ENCODE measurements around the gene FBXO40. TPM values are rescaled to one million over a fixed set of nuclear protein-coding genes. Genes with fewer than 3 reads are reported as not detected.

FBXO40 gene
- polyA plus RNA-seq, 1 experiment: not detected

DNA sequence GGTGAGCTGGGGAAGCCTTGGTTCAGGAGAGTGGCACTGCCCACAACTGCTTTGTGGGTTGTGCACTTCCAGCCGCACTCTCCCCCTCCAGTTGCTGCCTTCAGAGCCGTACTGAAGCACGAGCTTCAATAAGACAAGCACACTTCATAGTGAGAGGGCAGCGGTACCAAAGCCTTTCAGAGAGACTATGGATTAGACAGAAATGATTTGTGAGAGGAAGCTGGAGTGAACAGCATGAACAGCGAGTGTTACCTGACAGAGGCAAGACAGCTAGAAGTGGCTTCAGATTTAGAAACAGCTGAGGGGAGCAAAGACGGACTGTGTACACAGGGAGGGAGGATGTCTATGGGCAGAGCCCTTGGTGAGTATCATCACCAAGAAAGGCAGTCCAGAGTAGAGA is 36.4 kb downstream of the FBXO40 start:
- Histone ChIP-seq H3K27me3 (ENCODE audit: control insufficient read depth, insufficient read depth, low read length) (no peaks in the 10 kb centered on the region; the same call in 1 of the 2 replicates), H3K36me3 (ENCODE audit: control insufficient read depth, insufficient read depth, low read length) (no peaks in the 10 kb centered on the region), H3K4me3 (ENCODE audit: low read depth, low read length) (no peak overlapping the region)
- ChIA-PET CTCF (interaction anchor here (0.5 kb wide), 1 partner anchor 1929 kb away, joined by 3 read pairs; no protein-coding TSS in a partner anchor), POLR2A (no interaction called here)
- DNase-seq (ENCODE audit: low read depth): no peak
- TF ChIP-seq, protein P1, sequence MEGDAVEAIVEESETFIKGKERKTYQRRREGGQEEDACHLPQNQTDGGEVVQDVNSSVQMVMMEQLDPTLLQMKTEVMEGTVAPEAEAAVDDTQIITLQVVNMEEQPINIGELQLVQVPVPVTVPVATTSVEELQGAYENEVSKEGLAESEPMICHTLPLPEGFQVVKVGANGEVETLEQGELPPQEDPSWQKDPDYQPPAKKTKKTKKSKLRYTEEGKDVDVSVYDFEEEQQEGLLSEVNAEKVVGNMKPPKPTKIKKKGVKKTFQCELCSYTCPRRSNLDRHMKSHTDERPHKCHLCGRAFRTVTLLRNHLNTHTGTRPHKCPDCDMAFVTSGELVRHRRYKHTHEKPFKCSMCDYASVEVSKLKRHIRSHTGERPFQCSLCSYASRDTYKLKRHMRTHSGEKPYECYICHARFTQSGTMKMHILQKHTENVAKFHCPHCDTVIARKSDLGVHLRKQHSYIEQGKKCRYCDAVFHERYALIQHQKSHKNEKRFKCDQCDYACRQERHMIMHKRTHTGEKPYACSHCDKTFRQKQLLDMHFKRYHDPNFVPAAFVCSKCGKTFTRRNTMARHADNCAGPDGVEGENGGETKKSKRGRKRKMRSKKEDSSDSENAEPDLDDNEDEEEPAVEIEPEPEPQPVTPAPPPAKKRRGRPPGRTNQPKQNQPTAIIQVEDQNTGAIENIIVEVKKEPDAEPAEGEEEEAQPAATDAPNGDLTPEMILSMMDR (IDR thresholded peaks at IDR 0.05; ENCODE audit: insufficient read depth, low read depth, low read length): no peak

- CTCF ChIA-PET: interaction anchor here (1.0 kb wide), 1 partner anchor 9 kb away, joined by 3 read pairs; no protein-coding TSS in a partner anchor
- POLR2A ChIA-PET: no interaction called here
These were observed 37.2 kb downstream of the FBXO40 start for GRCh38 chr3:121630355-121630754.

GRCh38 chr3:121637922-121638321 is 44.7 kb downstream of the FBXO40 start:
- TF ChIP-seq, protein P1 (IDR thresholded peaks at IDR 0.05; ENCODE audit: insufficient read depth, low read depth, low read length): no peak
- POLR2A ChIA-PET: no interaction called here

More at GRCh38 chr3:121630355-121630754, 37.2 kb downstream of the FBXO40 start:
- Histone ChIP-seq H3K27me3 (ENCODE audit: control insufficient read depth, insufficient read depth, low read length) (no peaks in the 10 kb centered on the region; the same call in 1 of the 2 replicates), H3K36me3 (ENCODE audit: control insufficient read depth, insufficient read depth, low read length) (no peaks in the 10 kb centered on the region), H3K4me3 (ENCODE audit: low read depth, low read length) (no peak overlapping the region)
- TF ChIP-seq, protein P1 (IDR thresholded peaks at IDR 0.05; ENCODE audit: insufficient read depth, low read depth, low read length): no peak
- no peak for DNase-seq (ENCODE audit: low read depth)

GRCh38 chr3:121641127-121641526 is 47.9 kb downstream of the FBXO40 start:
- Histone ChIP-seq H3K27me3 (ENCODE audit: control insufficient read depth, insufficient read depth, low read length) (no peaks in the 10 kb centered on the region; the same call in 1 of the 2 replicates), H3K4me3 (ENCODE audit: low read depth, low read length) (no peak overlapping the region), H3K36me3 (ENCODE audit: control insufficient read depth, insufficient read depth, low read length) (no peaks in the 10 kb centered on the region)
- ChIA-PET POLR2A (interaction anchor here (0.7 kb wide), 1 partner anchor 306 kb away, joined by 18 read pairs; no protein-coding TSS in a partner anchor), CTCF (interaction anchor here (1.0 kb wide), 1 partner anchor 94 kb away, joined by 3 read pairs; no protein-coding TSS in a partner anchor)
- TF ChIP-seq, protein P1 (IDR thresholded peaks at IDR 0.05; ENCODE audit: insufficient read depth, low read depth, low read length): no peak
- no peak for DNase-seq (ENCODE audit: low read depth)

More at GRCh38 chr3:121637922-121638321, 44.7 kb downstream of the FBXO40 start:
- CTCF ChIA-PET: no interaction called here
- Histone ChIP-seq H3K4me3 (ENCODE audit: low read depth, low read length) (no peak overlapping the region), H3K27me3 (ENCODE audit: control insufficient read depth, insufficient read depth, low read length) (no peaks in the 10 kb centered on the region; the same call in 1 of the 2 replicates), H3K36me3 (ENCODE audit: control insufficient read depth, insufficient read depth, low read length) (no peaks in the 10 kb centered on the region)
- no peak for DNase-seq (ENCODE audit: low read depth)

DNA sequence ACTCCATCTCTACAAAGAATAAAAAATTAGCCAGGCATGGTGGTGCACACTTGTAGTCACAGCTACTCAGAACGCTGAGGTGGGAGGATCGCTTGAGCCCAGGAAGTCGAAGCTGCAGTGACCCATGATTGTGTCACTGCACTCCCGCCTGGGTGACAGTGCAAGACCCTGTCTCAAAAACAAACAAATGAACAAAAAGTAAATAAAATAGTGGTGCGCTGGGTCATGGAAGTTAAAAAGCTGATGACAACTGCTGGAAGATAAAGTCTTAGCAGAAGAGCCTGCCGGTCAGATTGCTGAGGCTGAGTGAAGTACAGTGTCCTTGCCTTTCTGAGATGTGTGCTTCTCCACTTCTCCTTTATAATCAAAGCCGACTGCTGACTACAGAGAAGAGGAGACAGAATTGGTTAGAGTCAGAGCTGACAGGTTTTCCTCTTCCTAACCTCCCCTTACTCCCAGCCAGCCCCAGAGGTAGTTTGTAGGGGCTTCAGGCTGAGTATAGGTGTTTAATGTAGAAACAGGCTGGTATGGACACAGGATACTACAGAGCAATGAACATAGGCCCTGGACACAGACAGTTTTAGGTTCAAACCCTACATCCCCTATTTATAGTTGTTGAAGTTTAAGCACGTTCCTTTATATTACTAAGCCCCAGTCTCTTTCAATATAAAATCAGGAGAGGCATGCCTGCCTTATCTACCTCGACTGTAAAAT is 49.6 kb downstream of the FBXO40 start:
- no peaks in the 10 kb centered on the region for H3K36me3 ChIP-seq (ENCODE audit: control insufficient read depth, insufficient read depth, low read length)
- no peaks in the 10 kb centered on the region for H3K27me3 ChIP-seq (ENCODE audit: control insufficient read depth, insufficient read depth, low read length)
- ChIA-PET CTCF (no interaction called here), POLR2A (no interaction called here)
- no peak for DNase-seq (ENCODE audit: low read depth)
- H3K4me3 ChIP-seq (ENCODE audit: low read depth, low read length): no peak overlapping the region
- TF ChIP-seq, protein P1 (IDR thresholded peaks at IDR 0.05; ENCODE audit: insufficient read depth, low read depth, low read length): no peak

Data from BJ (cell line).